Activated naive CD4-positive, alpha-beta T cell treated with anti-CD3 and anti-CD28 coated beads, Interleukin-2, amount 50 U/mL, for 16 hours (primary cell): ENCODE measurements around the gene QRFP.

ENCODE experiments used
- DNase-seq: peaks from one replicate; pipeline ENCODE4 v3.0.0-alpha.2; 2020

QRFP gene

GRCh38 chr9:130933114-130934046, 36.8 kb upstream of the QRFP start:
- no peak for DNase-seq

- no peak for DNase-seq
Observed at GRCh38 chr9:130932255-130933079, 35.9 kb upstream of the QRFP start.

DNA sequence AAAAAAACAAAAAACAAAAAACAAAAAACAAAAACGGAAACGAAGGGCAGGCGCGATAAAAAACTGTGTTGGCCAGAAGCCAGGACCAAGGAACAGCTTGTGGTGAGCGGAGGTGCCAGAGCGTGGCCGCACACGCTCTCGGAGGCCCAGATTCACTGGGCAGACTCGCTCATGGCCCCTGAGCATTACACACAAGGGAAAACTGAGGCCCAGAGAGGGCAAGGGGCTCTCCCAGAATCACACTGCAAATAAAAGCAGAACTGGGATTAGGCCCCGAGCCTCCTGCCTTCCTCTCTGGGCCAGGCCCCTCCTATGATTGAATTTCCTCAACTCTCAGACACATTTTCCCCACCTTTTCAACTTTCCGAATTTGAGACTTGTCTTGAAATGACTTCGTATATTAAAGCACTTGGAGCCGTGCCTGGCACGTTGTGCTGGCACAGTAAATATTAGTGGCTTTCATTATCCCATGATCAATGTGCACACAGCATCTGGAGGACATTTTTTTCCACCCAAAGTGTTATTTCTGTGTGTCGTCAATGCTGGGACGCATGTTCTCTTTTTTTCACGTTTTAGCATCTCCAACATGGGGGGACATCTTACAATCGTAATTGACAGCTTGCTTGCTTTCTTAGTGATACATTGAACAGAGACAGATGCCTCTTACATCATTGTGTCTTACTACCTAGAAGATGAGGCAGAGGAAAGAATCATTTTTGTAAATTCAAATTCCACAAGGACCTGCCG, 35.1 kb upstream of the QRFP start:
- DNase-seq = no peak

- DNase-seq = no peak
Observed at GRCh38 chr9:130930804-130931349, 34.3 kb upstream of the QRFP start.

GRCh38 chr9:130930132-130930803, 33.7 kb upstream of the QRFP start:
- no peak for DNase-seq

DNA sequence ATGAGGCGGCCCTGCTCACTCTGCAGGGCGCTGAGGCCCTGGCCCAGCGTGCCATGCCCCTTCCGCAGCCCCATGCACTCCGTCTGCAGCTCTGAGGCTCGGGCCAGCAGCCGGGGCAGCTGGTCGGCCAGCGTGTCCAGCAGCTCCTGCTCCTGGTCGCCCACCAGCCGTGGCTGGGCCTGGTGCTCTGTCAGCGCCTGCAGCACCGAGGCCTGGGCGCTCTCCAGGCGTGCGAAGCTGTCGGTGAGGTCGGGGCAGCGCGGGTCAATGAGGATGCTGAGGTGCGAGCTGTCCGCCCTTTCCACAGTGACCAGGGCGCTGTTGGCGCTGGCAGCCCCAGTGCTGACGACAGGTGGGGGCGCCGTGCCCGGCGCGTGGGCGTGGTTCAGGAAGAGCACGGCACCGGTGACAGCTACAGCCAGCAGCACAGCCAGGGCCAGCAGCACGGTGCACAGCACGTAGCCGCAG, 33.0 kb upstream of the QRFP start:
- no peak for DNase-seq

DNA sequence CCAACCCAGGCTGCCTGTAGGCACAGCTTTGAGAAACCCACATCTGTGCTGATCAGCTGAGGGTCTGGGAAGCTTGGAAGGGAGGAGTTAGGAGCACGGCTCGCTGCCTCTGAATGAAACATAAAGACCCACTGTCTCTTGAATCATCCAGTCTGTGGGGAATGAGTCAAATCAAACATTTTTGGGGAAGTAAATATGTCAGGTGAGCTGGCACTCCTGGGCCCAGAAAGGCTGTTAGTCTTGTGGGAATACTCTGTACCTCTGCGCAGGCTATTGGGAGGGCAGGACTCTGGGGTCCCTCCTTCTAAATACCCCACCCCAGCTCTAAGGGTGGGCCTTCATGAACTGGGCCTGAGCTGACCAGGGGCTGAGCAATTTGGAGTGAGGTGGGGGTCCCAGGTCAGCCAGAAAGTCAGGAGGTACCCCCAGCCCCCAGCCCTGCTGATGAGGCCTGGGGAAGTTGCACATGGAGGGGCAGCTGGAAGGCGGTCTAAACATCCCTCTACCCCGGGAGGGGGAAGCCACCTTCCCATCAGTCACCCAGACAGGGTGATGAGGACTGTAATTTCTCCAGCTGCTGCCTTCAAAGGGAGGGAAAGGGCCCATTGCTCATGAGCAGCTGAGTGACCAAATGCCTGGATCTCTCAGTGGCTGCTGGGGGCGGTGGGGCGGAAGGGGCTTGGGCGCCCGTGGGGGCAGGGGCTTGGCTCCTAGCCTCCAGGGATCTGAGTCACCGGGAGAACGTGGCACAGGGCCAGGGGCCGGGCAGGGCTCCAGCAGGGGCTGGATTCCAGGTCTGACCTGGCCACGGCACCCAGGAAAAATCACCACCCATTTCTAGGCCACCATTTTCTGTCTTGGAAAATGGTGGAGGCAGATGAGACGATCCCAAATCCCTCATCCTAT, 31.6 kb upstream of the QRFP start:
- no peak for DNase-seq

DNA sequence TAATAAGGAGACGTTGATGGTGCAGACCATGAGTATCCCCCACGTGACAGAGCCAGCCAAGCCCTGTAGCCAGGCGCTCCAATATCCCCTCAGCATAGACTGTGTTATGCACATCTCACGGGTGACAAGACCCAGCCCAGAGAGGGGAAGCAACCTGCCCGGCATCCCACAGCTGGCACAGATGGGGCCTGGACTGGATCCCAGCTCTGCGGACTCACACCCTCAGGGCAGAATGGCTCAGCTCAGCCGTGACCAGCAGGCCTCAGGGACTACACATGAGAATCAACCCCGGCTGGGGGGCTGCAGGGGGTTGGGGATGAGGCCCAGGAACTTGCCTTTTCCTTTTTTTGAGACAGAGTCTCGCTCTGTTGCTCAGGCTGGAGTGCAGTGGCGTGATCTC, 30.7 kb upstream of the QRFP start:
- DNase-seq = no peak

- DNase-seq = no peak
Observed at GRCh38 chr9:130925050-130925678, 28.6 kb upstream of the QRFP start.

GRCh38 chr9:130924448-130924788, 27.8 kb upstream of the QRFP start:
- no peak for DNase-seq

- DNase-seq = no peak
Observed at GRCh38 chr9:130923611-130924447, 27.2 kb upstream of the QRFP start.

DNA sequence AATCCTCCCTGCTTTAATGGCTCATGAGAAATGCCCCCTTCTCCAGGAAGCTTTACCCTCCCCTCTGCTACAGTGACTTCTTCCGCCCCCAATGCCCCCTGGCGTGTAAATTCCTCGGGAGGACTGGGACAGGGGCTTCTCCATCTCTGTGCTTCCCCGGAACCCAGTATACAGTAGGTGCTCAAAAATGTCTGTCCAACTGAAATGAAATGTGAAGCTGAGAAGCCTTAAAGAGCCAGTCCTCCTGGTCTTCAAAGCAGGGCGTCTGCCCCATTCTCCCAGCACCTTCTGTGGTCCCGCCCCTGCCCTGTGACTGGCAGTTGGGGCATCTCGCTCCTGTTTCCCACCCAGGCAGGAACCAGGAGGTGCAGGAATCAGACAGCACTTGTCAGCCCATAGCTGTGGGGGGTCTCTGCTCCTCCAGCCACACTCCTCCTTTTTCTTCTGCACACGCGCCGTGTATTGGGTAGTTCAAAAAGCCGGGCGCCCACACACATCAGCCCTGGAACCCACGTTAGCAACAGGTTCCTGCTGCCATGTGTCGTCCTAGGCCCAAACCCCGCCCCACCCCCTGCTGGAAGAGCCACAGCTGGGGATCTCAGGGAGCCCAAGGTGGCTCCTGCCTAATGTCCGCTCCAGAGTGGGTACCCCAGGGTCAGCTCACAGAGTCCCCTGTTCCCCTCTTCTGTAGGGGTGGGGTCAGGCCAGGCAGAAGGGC, 26.4 kb upstream of the QRFP start:
- DNase-seq = no peak

GRCh38 chr9:130921989-130922892, 25.6 kb upstream of the QRFP start:
- DNase-seq = no peak

GRCh38 chr9:130921300-130921988, 24.8 kb upstream of the QRFP start:
- no peak for DNase-seq

GRCh38 chr9:130920762-130921299, 24.2 kb upstream of the QRFP start:
- DNase-seq = no peak

GRCh38 chr9:130920233-130920632, 23.6 kb upstream of the QRFP start:
- DNase-seq = no peak

GRCh38 chr9:130919559-130920145, 23.0 kb upstream of the QRFP start:
- DNase-seq = no peak
